Activated T-cell treated with anti-CD3 and anti-CD28 coated beads, Interleukin-2, amount 50 U/mL, for 1 hour (primary cell): ENCODE measurements around the gene TFDP3.

ENCODE experiments used
- DNase-seq: peaks from one replicate; pipeline ENCODE4 v3.0.0-alpha.2; 2020

TFDP3 gene, protein sequence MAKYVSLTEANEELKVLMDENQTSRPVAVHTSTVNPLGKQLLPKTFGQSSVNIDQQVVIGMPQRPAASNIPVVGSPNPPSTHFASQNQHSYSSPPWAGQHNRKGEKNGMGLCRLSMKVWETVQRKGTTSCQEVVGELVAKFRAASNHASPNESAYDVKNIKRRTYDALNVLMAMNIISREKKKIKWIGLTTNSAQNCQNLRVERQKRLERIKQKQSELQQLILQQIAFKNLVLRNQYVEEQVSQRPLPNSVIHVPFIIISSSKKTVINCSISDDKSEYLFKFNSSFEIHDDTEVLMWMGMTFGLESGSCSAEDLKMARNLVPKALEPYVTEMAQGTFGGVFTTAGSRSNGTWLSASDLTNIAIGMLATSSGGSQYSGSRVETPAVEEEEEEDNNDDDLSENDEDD

GRCh38 chrX:133218329-133218728 lies at the start of gene TFDP3:
TFDP3 (minus strand) TSS chrX:133218354; CDS start chrX:133218259, 95 bp downstream.
- DNase-seq: no peak

GRCh38 chrX:133267621-133268020 lies 49.5 kb upstream of the TFDP3 start:
- DNase-seq: no peak

DNA sequence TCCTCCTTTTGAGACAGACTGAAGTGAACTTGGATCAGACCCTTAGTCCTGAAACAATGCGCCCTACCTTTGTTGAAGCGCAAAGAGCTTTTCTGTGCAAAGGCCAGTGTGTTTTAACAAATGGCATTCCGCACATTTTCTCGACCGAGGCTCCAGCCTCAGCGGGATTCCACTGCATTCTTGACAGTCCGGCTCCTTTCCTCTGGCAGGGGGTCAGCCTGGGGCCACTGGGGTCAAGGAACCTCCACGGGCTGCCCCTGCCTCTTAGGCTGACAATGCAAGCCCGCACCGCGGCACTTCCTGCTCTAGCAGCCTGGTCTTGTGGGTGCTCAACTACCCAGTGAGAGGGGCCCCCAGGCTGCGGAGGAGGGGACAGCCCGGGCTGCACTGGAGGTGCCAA lies 47.2 kb upstream of the TFDP3 start:
- no peak for DNase-seq

DNA sequence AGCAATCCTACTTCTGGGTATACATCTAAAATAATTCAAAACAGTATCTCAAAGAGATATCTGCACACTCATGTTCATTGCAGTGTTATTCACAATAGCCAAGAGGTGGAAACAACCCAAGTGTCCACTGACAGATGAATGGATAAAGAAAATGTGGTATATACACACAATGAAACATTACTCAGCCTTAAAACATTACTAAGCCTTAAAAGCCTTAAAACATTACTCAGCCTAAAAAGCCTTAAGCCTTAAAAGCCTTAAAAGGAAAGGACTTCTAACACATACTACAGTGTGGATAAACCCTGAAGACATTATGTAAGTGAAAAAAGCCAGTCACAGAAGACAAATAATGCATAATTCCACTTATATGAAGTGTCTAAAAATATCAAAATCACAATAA lies 40.3 kb upstream of the TFDP3 start:
- DNase-seq: no peak

DNA sequence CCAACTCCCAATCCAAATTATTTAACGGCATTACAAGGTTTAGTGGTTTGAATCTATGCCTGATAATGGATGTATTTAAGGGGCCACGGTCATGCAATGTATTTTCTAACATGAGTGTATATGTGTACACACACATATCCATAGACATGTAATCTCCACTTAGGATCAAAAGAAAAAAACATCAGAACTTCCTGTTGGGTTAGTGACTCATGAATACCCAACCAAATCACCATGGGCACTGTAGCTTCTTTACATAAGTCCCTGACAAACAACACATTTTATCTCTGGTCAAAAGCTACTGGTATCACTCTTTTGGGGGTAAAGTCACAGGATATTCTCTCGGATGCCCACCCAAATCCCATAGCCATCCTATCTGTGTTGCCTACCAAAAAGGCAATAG lies 36.5 kb upstream of the TFDP3 start:
- DNase-seq: no peak

DNA sequence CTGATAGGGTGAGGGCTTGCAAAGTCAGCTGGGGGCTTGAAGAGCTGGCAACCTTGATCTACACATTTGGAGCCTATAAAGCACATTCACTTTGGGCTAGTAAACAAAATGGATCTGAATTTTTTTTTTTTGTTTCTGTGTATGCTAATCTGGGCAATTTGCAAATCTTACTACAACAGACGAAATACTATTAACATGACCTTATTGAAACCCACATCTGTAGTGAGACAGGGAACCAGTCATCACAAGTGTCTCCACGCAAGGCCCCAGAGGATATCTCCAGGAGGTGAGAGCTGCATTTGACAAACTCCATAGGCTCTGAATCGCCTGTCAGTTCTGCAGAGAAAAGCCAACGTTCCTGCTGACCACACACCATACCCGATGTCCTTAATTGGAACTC lies 33.0 kb upstream of the TFDP3 start:
- no peak for DNase-seq

GRCh38 chrX:133250184-133251100 lies 32.3 kb upstream of the TFDP3 start:
- DNase-seq: no peak

DNA sequence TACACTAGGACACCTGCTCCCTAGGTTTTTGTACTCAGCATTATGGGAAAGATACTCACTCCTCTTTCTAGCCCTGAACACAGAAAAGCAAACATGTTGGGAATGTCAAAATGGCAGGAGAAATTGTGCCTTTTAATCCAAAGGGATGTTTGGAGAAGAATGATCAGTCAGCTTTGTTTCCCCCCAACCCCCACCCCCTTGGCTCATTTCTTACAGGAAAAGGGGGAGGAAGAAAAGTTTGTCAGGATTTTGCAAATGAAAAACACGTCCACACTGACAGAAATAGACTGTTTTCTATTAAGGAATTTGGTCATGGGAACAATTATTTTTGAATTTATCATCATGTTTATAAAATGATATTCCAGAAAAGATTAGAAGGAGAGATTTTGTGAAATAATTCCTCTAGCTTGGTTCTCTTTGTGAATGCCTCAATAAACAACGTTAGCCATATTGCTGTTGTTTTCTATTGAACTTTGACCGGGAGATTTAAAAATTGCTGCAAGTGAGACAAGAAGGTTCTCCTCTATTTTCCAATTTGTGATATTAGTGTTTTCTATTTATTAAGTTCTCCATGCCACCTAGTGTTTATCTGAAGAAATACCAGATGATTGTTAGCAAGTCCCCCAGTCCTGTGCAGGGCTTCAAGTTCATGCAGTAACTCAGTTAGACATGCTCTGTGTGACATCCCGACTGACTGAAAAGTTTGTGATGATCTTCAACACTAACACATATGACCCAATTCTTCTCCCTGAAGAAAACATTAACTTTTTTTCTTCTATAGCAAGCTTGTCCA lies 31.3 kb upstream of the TFDP3 start:
- no peak for DNase-seq

DNA sequence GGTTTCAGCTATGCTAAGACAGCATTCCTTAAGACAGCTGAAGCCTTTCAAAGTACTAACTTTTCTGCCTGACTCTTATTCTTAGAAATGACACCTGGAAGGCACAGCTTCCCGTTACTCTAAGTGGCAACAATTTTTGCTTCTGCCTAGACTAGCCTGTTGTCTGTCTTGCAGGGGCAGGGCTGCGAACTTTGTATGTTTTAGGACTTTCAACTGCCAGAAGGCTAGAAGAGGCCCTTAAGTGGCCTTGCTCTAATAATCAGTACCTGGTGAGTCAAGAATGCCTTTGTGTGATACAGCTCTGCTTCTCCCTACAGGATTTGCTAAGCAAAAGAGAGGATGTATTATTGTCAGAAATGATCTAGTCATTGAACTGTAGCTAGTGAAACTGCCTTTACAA lies 30.0 kb upstream of the TFDP3 start:
- DNase-seq: no peak

DNA sequence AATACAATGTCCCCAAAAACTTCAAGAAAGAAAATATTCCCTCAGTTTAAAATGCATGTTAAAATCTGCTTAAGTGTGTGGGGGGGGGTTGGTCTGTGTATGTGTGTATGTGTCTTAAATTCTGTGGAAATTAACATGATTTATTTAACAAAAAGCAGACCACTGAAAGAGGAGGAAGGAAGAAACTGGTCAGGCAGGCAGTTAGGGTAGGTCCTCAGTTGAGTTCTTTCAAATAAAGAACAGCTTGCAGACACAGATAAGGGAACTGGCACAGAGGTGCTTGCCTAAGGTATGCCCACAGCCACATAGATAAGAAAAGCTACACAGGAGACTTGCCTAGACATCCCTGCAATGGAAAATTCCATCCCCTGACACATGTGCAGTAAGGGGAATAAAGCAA lies 28.8 kb upstream of the TFDP3 start:
- no peak for DNase-seq

DNA sequence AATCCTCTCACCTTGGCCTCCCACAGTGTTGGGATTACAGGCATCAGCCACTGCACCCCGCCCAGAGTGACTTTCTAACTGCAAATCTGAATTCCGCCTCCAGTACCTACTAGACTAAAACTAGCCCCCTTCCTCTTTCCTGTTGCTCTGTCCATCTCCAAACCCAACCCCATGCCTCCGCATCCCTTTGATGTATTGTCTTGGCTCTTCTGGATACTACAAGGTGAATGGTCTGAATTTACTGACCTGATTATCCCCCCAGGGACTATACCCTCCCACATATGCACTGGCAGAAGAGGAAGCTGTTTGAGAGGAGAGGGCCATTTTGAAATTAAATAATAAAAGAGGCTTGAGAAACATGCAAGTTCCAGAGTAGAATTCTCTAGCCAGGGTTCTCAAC lies 17.7 kb upstream of the TFDP3 start:
- DNase-seq: no peak

DNA sequence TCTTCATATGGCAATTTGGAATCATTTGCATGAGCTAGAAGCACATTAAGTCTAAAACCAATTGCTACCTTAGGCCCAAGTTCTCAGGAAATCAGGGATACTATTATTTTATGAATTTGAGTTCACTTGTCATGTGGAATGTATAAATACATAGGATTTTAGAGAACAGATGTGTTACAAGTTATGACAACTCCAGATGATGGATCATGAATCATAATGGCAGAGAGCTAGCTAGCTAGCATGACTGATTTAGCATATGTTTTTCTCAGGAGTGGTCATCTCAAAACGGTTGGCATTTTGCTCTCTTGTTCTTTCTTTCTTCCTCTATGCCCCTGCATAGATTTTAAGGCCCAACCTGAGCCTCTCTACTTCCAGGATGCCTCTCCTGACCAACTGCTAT lies 14.2 kb upstream of the TFDP3 start:
- DNase-seq: no peak

DNA sequence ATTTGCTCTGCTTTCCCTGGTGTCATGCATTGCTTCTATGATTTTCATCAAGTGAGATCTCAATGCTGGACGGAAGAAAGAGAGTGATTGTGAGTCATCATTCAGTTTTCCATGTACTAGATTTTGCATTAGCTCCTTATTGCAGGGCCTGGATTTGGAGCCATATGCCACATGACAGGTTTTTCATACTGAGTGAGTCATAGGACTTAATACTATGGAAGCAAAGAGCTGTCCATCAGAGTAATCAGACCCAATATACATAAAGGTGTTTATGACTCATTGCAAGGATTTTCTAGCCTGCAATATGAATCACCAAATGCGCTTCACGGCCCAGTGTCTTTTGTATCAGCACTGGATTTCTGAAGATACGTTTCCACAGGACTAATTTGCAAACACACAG lies 11.2 kb upstream of the TFDP3 start:
- no peak for DNase-seq

DNA sequence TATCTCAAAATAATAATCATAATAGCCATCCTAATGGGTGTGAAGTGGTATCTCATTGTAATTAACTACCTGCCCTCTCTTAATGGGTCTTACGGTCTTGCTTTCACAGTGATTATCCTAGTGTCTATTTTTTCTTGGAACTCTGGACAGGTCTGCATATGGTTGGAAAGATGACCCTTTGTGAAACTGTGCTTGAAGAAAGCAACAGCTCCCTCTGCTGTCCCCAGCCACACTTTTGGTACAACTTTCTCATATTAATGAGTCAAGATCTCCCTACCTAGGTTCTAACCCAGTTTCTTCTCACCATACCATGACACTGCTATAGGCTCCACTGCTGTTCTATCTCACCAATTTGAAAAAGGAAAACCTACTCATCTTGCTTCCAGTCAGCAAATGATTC lies 2.4 kb downstream of the TFDP3 start:
- DNase-seq: no peak

- no peak for DNase-seq
Observed at GRCh38 chrX:133215017-133215416, 3.1 kb downstream of the TFDP3 start.

DNA sequence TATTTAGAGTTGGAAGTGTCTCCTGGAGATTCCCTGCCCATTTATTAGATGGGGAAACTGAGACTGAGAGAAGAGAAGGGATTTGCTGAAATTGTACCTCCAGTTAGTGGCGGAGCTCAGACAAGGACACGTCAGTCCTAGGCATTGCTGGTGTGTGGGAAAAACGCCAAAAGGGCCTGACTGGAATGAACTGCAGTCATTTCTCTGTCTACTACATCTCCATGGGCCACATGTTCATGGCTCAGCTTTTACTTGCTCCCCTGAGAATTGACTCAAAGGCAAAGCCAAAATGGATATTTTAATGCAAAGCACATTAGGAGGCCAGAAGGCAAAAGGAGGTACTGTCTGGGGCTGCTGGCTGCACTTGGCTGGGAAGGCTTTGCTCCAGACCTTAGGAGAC lies 3.9 kb downstream of the TFDP3 start:
- no peak for DNase-seq

- DNase-seq: no peak
Observed at GRCh38 chrX:133213117-133213516, 5.0 kb downstream of the TFDP3 start.

- DNase-seq: no peak
Observed at GRCh38 chrX:133207751-133208150, 10.4 kb downstream of the TFDP3 start.

DNA sequence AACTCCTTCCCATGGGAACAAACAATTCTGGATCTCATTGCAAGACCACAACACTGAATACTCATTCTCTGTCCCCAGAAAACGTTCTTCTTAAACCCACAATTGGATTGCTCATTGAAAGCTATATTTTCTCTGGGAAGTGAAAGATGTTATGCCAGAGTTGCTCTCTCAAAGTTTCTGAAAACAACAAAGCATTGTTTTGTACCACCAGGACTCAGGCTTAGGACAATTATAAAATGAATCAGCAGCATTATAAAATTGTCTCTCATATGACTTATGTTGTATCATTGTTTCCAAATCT lies 26.5 kb downstream of the TFDP3 start:
- no peak for DNase-seq

DNA sequence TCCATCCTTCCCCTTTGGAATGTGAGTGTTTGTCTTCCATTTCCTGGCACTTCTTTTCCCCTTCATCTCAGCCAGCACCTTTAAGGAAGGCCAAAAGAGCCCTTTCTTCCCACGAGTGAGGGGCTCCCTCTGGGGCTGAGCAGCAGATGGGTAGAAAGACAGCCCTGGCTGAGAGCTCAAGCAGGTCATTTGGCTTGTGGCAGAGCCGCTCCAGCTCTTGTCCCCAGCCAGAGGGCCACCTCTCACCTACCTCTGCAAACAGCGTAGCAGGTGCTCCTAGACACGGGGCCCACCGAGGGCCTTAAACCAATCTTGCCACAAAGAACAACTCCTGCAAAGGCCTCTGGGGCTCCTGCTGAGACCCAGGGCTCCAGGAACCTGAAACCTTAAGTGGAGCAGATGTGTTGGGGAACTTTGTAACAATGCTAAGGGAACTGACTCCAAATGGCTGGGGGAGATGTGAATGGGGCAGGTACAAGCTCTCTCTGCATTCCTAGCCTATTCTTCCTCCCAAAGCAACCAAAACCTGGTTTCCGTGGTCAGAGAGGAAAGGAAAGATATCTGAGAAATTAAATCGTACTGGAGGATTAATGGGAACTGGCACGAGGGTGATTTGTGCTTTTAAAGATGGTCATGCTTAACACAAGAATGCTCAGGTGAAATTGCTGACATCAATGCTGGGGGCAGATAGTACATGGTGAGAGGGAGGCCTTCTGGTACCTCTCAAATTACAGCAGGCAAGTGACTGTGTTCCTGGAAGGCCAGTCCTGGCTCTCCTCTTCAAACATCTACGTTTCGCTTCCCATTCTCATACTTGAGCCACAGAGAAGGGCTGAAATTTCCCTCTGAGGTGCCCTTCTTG lies 27.0 kb downstream of the TFDP3 start:
- no peak for DNase-seq

- no peak for DNase-seq
Observed at GRCh38 chrX:133189195-133189594, 29.0 kb downstream of the TFDP3 start.

DNA sequence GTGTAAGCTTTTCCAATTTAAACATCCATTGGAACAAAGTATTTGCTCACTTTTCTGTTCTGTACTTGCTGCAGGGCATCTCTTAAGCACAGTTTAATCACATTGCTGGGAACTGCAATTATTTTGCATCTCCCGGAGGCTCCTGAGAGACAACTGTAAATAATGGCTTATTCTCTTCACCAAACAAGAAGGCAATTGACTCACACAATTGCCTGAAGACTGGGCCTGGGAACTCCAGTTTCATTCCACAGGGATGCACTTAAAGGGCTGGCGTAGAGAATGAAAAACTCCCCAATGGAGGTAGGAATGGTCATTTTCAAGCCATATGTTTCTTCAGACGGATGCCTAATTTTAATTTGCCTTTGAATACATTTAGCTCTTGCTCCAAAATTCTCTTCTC lies 29.5 kb downstream of the TFDP3 start:
- no peak for DNase-seq

GRCh38 chrX:133185938-133186337 lies 32.2 kb downstream of the TFDP3 start:
- DNase-seq: no peak
